Measurements from ENCODE around the gene FAH.

The FAH gene

DNA sequence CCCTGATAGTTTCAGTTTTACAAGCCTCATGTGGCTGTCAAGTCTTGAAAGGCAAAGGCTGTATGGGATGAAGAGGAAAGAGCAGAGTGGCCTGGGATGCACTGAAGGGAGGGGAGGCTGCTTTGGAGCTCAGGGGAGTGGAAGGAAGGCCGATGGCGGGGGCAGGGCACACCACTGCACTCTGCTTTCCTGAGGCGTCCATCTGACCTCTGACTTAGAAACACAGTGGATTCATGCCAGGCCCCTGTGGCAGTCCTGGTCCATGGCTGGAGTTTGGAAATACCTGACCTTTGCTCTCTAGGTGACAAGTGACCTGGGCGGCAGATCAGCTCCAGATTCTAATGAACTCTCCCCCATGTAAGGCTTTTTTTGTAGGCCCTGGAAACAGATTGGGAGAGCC lies 19.0 kb downstream of the FAH start:
- TF ChIP-seq POLR2A (IDR thresholded peaks at IDR 0.05; ENCODE audit: extremely low read depth, insufficient read length) (no peak), MYC (IDR thresholded peaks at IDR 0.05; ENCODE audit: low read depth, low read length) (no peak)
- TF ChIP-seq, protein P1, sequence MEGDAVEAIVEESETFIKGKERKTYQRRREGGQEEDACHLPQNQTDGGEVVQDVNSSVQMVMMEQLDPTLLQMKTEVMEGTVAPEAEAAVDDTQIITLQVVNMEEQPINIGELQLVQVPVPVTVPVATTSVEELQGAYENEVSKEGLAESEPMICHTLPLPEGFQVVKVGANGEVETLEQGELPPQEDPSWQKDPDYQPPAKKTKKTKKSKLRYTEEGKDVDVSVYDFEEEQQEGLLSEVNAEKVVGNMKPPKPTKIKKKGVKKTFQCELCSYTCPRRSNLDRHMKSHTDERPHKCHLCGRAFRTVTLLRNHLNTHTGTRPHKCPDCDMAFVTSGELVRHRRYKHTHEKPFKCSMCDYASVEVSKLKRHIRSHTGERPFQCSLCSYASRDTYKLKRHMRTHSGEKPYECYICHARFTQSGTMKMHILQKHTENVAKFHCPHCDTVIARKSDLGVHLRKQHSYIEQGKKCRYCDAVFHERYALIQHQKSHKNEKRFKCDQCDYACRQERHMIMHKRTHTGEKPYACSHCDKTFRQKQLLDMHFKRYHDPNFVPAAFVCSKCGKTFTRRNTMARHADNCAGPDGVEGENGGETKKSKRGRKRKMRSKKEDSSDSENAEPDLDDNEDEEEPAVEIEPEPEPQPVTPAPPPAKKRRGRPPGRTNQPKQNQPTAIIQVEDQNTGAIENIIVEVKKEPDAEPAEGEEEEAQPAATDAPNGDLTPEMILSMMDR (IDR thresholded peaks at IDR 0.05; ENCODE audit: low read depth, low read length) = no peak
- TF ChIP-seq, protein P2, sequence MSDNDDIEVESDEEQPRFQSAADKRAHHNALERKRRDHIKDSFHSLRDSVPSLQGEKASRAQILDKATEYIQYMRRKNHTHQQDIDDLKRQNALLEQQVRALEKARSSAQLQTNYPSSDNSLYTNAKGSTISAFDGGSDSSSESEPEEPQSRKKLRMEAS (IDR thresholded peaks at IDR 0.05; ENCODE audit: low read depth, low read length) = no peak
- no peak for DNase-seq (ENCODE audit: low read depth)
- H3K4me3 ChIP-seq (ENCODE audit: low read depth, low read length) = no peak overlapping the region

DNA sequence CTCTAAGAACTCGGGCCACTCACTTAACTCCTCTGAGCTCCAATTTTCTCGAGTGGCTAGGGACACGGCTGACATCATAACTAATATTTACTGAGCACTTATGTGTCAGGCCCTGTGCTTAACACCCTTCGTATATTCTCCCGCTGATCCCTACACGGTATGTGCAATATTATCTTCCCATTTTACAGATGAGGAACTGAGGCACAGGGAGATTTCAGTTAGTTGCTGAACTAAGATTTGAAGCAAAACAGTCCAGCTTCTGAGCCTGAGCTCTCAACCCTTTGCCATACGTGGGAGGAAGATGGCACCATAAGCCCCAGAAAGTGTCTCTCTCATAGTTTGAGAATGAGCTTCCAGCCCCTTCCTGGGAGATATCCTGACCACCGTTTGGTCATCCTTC lies 19.6 kb downstream of the FAH start:
- TF ChIP-seq, protein P1 (IDR thresholded peaks at IDR 0.05; ENCODE audit: low read depth, low read length) = no peak
- TF ChIP-seq MYC (IDR thresholded peaks at IDR 0.05; ENCODE audit: low read depth, low read length) (no peak), POLR2A (IDR thresholded peaks at IDR 0.05; ENCODE audit: extremely low read depth, insufficient read length) (no peak)
- TF ChIP-seq, protein P2 (IDR thresholded peaks at IDR 0.05; ENCODE audit: low read depth, low read length) = no peak
- no peak for DNase-seq (ENCODE audit: low read depth)
- H3K4me3 ChIP-seq (ENCODE audit: low read depth, low read length) = no peak overlapping the region

DNA sequence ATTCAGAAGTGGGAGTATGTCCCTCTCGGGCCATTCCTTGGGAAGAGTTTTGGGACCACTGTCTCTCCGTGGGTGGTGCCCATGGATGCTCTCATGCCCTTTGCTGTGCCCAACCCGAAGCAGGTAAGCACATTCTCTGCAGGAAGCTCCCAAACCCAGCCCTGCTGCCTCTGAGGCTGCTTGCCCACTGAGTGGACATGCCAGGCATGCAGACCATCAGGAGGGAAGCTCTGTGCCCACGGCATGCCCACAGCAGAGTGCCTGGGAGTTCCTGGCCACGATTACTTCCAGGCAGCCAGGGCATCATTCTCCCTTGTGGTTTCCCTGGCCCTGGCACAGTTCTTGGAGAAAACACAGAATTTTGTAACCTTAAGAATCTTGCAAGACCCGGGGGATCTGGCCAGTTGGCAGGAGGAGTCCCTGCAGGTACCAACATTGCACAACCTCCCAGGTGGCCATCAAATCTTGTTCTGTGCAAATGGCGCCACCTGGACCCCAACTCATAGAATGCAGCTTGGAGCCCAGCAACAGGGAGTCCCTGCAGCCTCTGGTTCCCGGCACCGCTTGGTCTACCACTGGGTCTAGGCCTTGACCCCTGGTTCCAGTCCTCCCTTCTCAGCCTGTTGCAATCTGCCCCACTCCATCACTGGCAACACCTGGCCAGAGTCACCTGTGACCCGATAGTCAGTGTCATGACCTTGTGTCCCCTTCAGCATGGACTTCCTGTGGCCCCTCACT lies 20.4 kb downstream of the FAH start:
- peak; percentile 69 for DNase-seq (ENCODE audit: low read depth)
- H3K4me3 ChIP-seq (ENCODE audit: low read depth, low read length) = no peak overlapping the region
- TF ChIP-seq POLR2A (IDR thresholded peaks at IDR 0.05; ENCODE audit: extremely low read depth, insufficient read length) = no peak
- TF ChIP-seq, protein P2 (IDR thresholded peaks at IDR 0.05; ENCODE audit: low read depth, low read length) = peak; percentile 36; the same call in 1 of the 2 replicates
- 0 out of 2 replicates have a peak, but pooled peaks have one; percentile 51 for TF ChIP-seq MYC (IDR thresholded peaks at IDR 0.05; ENCODE audit: low read depth, low read length)
- TF ChIP-seq, protein P1 (IDR thresholded peaks at IDR 0.05; ENCODE audit: low read depth, low read length) = peak; percentile 87

DNA sequence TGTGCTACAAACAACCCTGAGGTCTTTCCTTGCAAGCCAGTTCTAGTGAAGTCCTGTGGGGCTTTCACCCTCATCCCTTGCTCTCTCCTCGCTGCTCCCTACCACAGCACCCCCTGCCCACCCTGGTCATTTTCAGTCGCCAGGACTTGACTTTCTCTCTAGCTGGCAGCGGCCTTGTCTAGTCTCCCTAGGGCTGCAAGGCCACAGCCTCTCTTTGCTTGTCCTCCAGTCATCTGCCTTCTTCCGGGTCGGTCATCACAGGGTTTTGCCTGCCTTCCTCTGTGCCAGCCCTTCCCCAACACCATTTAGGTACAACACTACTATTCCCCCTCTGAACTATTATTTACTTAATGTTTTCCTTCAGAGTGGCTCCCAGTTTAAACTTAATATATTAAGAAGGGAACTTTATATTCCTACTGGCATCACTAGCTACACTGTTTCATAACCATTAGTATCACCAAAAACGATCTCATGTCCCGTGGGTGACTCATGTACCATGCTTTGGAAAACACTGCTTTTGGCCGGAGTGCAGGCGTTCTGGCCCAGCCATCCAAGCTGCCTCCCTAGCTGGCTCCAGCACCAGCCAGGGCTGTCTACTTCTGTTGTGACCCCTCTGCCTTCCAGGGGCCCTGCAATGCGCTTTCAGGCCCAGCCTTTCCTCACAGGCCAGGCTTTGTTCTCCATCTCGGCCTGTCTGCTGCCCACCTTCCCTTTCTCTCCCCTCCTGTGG lies 21.4 kb downstream of the FAH start:
- no peak for DNase-seq (ENCODE audit: low read depth)
- TF ChIP-seq, protein P2 (IDR thresholded peaks at IDR 0.05; ENCODE audit: low read depth, low read length) = no peak
- TF ChIP-seq, protein P1 (IDR thresholded peaks at IDR 0.05; ENCODE audit: low read depth, low read length) = no peak
- no peak for TF ChIP-seq MYC (IDR thresholded peaks at IDR 0.05; ENCODE audit: low read depth, low read length)
- no peak for TF ChIP-seq POLR2A (IDR thresholded peaks at IDR 0.05; ENCODE audit: extremely low read depth, insufficient read length)
- H3K4me3 ChIP-seq (ENCODE audit: low read depth, low read length) = no peak overlapping the region

DNA sequence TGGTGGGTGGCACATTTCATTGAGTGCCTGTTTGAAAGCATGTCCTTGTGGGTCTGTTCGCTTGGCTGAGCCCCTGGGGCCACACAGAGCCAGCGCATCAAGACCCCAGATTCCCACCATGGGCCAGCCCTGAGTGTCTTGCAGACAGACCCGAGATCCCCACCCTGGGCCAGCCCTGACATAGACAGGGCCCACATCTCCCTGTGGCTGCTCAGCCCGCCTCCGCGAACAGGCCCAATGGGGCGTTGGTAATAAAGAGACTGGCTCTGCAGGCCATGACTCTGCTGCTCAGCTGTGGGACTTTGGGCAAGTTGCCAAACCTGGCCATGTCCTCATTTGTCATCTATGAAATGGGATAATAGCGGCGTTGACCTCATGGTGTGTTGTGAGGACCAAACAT lies 22.6 kb downstream of the FAH start:
- DNase-seq (ENCODE audit: low read depth) = no peak
- no peak overlapping the region for H3K4me3 ChIP-seq (ENCODE audit: low read depth, low read length)
- TF ChIP-seq MYC (IDR thresholded peaks at IDR 0.05; ENCODE audit: low read depth, low read length) = no peak
- TF ChIP-seq, protein P1 (IDR thresholded peaks at IDR 0.05; ENCODE audit: low read depth, low read length) = no peak
- TF ChIP-seq POLR2A (IDR thresholded peaks at IDR 0.05; ENCODE audit: extremely low read depth, insufficient read length) = no peak
- TF ChIP-seq, protein P2 (IDR thresholded peaks at IDR 0.05; ENCODE audit: low read depth, low read length) = no peak
